Stimulated activated CD4-positive, alpha-beta T cell treated with anti-CD3 and anti-CD28 coated beads, Interleukin-4, amount 100 ng/mL, for 24 hours (primary cell): ENCODE results near the gene HMG20B.

ENCODE experiments used
- DNase-seq: peaks from one replicate; pipeline ENCODE4 v3.0.0-alpha.2; 2020

HMG20B gene

DNA sequence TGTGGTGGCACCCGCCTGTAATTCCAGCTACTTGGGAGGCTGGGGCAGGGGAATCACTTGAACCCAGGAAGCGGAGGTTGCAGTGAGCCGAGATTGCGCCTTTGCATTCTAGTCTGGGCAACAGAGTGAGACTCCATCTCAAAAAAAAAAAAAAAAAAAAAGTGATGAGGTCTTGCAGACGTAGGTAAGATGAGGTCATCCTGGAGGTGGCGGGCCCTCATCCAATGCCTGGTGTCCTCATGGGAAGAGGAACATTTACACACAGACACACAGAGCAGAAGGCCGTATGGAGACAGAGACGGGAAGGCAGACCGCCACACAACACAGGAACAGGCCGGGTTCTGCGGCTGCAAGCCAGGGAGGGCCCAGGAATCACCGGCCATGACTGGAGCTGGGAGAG, 49.5 kb downstream of the HMG20B start:
- no peak for DNase-seq

DNA sequence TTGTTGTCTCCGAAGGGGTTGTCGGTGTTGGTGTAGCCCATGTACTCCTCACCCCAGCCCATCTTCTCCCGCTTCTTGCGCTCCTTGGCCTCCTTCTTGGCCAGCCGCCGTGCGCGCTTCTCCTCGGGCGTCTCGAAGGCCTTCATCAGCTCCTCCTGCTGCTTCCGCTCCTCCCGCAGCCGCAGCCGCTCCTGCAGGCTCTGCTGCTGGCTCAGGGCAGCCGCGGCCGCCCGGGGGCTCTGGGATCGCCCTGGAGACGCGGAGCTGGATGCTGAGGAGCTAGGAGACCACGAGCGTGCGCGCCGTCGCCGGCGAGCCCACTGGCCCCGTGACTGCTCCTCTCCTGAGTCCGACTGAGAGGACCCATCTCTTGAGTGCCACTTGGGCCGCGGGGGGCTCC, 51.0 kb downstream of the HMG20B start:
- no peak for DNase-seq

DNA sequence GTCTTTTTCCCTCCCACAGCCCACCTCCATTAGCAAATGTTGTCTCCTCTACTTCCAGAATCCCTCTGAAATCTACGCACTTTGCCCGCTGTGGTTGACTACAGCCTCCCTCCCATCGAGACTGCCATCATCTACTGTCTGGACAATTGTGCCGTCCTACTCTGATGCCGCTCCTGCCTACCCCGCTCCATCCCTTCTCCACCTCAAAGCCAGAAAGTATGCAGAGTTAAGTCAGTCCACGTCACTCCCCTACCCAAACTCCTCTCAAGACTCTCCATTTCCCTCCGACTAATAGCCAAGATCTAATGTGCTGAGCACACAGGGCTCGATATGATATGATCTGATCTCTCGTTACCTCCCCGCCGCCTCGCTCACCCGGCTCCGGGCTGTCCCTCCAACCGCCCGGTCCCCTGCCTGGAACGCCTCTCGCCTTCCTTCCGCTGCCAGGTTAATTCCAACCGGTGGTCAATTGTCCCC, 53.3 kb downstream of the HMG20B start:
- no peak for DNase-seq

- peak; percentile 100 for DNase-seq
Observed at GRCh38 chr19:3626473-3627350, 54.0 kb downstream of the HMG20B start, which contains the start of gene CACTIN. Gene CACTIN (minus strand): TSS chr19:3626790. CDS start chr19:3626762, 28 bp downstream.

- no peak for DNase-seq
Observed at GRCh38 chr19:3627351-3627723, 54.6 kb downstream of the HMG20B start.
